DMS79 treated with DMSO at 0.1 percent for 48 hours (cell line): Measurements from ENCODE around the gene PDIA2.
"Not testable (repeated sequence)": the region's sequence is repeated elsewhere in the genome, so short reads cannot be mapped to it uniquely, and the experiment has no call there.

ENCODE experiments used
- DNase-seq: peaks from one replicate; lab custom pipeline; 2025; lab: John Stamatoyannopoulos, UW

The PDIA2 gene

GRCh38 chr16:330741-331140 lies 47.8 kb downstream of the PDIA2 start:
- DNase-seq: no peak

GRCh38 chr16:331181-331814 lies 48.3 kb downstream of the PDIA2 start:
- not testable (repeated sequence) for DNase-seq

GRCh38 chr16:333406-334094 lies 50.6 kb downstream of the PDIA2 start:
- no peak for DNase-seq

- not testable (repeated sequence) for DNase-seq
These were observed 51.3 kb downstream of the PDIA2 start for GRCh38 chr16:334164-334832.

GRCh38 chr16:334861-335632 lies 52.1 kb downstream of the PDIA2 start:
- DNase-seq: not testable (repeated sequence)

GRCh38 chr16:336269-336668 lies 53.3 kb downstream of the PDIA2 start:
- no peak for DNase-seq
